ENCODE measurements around the gene NAT16. TPM values are rescaled to one million over a fixed set of nuclear protein-coding genes. Genes with fewer than 3 reads are reported as not detected.

NAT16 gene
- total and polyA plus RNA-seq, 2 of the 13 experiments (the other 11 are each of a cell fraction or from before 2014, with no cell fraction given): 0.04 TPM; not detected in 1

DNA sequence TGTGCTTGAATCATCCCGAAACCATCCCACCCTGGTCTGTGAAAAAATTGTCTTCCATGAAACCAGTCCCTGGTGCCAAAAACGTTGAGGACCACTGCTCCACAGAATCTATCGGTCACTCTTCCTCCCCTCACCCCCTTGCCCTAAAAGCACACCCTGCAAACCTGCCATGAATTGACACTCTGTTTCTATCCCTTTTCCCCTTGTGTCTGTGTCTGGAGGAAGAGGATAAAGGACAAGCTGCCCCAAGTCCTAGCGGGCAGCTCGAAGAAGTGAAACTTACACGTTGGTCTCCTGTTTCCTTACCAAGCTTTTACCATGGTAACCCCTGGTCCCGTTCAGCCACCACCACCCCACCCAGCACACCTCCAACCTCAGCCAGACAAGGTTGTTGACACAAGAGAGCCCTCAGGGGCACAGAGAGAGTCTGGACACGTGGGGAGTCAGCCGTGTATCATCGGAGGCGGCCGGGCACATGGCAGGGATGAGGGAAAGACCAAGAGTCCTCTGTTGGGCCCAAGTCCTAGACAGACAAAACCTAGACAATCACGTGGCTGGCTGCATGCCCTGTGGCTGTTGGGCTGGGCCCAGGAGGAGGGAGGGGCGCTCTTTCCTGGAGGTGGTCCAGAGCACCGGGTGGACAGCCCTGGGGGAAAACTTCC lies 54.0 kb downstream of the NAT16 start (continued):
- TF ChIP-seq, protein P1, sequence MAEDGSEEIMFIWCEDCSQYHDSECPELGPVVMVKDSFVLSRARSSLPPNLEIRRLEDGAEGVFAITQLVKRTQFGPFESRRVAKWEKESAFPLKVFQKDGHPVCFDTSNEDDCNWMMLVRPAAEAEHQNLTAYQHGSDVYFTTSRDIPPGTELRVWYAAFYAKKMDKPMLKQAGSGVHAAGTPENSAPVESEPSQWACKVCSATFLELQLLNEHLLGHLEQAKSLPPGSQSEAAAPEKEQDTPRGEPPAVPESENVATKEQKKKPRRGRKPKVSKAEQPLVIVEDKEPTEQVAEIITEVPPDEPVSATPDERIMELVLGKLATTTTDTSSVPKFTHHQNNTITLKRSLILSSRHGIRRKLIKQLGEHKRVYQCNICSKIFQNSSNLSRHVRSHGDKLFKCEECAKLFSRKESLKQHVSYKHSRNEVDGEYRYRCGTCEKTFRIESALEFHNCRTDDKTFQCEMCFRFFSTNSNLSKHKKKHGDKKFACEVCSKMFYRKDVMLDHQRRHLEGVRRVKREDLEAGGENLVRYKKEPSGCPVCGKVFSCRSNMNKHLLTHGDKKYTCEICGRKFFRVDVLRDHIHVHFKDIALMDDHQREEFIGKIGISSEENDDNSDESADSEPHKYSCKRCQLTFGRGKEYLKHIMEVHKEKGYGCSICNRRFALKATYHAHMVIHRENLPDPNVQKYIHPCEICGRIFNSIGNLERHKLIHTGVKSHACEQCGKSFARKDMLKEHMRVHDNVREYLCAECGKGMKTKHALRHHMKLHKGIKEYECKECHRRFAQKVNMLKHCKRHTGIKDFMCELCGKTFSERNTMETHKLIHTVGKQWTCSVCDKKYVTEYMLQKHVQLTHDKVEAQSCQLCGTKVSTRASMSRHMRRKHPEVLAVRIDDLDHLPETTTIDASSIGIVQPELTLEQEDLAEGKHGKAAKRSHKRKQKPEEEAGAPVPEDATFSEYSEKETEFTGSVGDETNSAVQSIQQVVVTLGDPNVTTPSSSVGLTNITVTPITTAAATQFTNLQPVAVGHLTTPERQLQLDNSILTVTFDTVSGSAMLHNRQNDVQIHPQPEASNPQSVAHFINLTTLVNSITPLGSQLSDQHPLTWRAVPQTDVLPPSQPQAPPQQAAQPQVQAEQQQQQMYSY (CRISPR knock-in tag; IDR thresholded peaks at IDR 0.05): no peak
- no peak for TF ChIP-seq REL (CRISPR knock-in tag; conservative IDR thresholded peaks at IDR 0.05)
- no peak for TF ChIP-seq RBFOX2 (IDR thresholded peaks at IDR 0.05; ENCODE audit: low read depth, low read length)
- TF ChIP-seq ZNF788 (CRISPR knock-in tag; IDR thresholded peaks at IDR 0.05; ENCODE audit: borderline replicate concordance): no peak; the same call in 1 of the 2 replicates
- TF ChIP-seq NFE2 (CRISPR knock-in tag; IDR thresholded peaks at IDR 0.05): no peak
- TF ChIP-seq, protein P2, sequence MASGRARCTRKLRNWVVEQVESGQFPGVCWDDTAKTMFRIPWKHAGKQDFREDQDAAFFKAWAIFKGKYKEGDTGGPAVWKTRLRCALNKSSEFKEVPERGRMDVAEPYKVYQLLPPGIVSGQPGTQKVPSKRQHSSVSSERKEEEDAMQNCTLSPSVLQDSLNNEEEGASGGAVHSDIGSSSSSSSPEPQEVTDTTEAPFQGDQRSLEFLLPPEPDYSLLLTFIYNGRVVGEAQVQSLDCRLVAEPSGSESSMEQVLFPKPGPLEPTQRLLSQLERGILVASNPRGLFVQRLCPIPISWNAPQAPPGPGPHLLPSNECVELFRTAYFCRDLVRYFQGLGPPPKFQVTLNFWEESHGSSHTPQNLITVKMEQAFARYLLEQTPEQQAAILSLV (CRISPR knock-in tag; IDR thresholded peaks at IDR 0.05; ENCODE audit: borderline replicate concordance): peak; percentile 65; the same call in 1 of the 2 replicates
- no peak for TF ChIP-seq HBP1 (CRISPR knock-in tag; IDR thresholded peaks at IDR 0.05; ENCODE audit: low read depth)
- no peak for TF ChIP-seq AGO2 (optimal IDR thresholded peaks at IDR 0.05; ENCODE audit: low read depth, low read length)
- peak; percentile 36; the same call in 1 of the 2 replicates for TF ChIP-seq RFX1 (IDR thresholded peaks at IDR 0.05)
- TF ChIP-seq ZNF160 (CRISPR knock-in tag; IDR thresholded peaks at IDR 0.05): no peak; the same call in 1 of the 2 replicates
- no peak for TF ChIP-seq SRSF4 (IDR thresholded peaks at IDR 0.05; ENCODE audit: low read depth, low read length, poor library complexity, severe bottlenecking)
- TF ChIP-seq ZNF460 (CRISPR knock-in tag; IDR thresholded peaks at IDR 0.05; ENCODE audit: borderline replicate concordance): no peak; the same call in 1 of the 2 replicates
- no peak for TF ChIP-seq JUND (CRISPR knock-in tag; IDR thresholded peaks at IDR 0.05)
- TF ChIP-seq PITX1 (CRISPR knock-in tag; IDR thresholded peaks at IDR 0.05): no peak; the same call in 1 of the 2 replicates
- no peak for TF ChIP-seq ZNF180 (CRISPR knock-in tag; IDR thresholded peaks at IDR 0.05; ENCODE audit: borderline replicate concordance, low read depth)
- TF ChIP-seq IKZF1 (IDR thresholded peaks at IDR 0.05): no peak
- TF ChIP-seq ZNF563 (CRISPR knock-in tag; IDR thresholded peaks at IDR 0.05): peak; percentile 56
- peak; percentile 55; the same call in 1 of the 2 replicates for TF ChIP-seq ZSCAN21 (CRISPR knock-in tag; IDR thresholded peaks at IDR 0.05; ENCODE audit: borderline replicate concordance)
- TF ChIP-seq ZNF737 (CRISPR knock-in tag; IDR thresholded peaks at IDR 0.05; ENCODE audit: borderline replicate concordance): peak; percentile 87; the same call in 1 of the 2 replicates
- TF ChIP-seq, protein P3, sequence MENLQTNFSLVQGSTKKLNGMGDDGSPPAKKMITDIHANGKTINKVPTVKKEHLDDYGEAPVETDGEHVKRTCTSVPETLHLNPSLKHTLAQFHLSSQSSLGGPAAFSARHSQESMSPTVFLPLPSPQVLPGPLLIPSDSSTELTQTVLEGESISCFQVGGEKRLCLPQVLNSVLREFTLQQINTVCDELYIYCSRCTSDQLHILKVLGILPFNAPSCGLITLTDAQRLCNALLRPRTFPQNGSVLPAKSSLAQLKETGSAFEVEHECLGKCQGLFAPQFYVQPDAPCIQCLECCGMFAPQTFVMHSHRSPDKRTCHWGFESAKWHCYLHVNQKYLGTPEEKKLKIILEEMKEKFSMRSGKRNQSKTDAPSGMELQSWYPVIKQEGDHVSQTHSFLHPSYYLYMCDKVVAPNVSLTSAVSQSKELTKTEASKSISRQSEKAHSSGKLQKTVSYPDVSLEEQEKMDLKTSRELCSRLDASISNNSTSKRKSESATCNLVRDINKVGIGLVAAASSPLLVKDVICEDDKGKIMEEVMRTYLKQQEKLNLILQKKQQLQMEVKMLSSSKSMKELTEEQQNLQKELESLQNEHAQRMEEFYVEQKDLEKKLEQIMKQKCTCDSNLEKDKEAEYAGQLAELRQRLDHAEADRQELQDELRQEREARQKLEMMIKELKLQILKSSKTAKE (CRISPR knock-in tag; IDR thresholded peaks at IDR 0.05; ENCODE audit: borderline replicate concordance): peak; percentile 97
- TF ChIP-seq AGO1 (IDR thresholded peaks at IDR 0.05; ENCODE audit: low read depth, low read length, poor library complexity, severe bottlenecking): no peak
- no peak for TF ChIP-seq HNRNPH1 (optimal IDR thresholded peaks at IDR 0.05; ENCODE audit: low read depth, low read length)
